Measurements from ENCODE around the gene MEF2A. TPM values are rescaled to one million over a fixed set of nuclear protein-coding genes. Genes with fewer than 3 reads are reported as not detected.

The MEF2A gene
- total and polyA plus RNA-seq, 10 of the 15 experiments (the other 5 are each of a cell fraction or from before 2014, with no cell fraction given) = 7.2 to 46.7 (median 35.9) TPM

DNA sequence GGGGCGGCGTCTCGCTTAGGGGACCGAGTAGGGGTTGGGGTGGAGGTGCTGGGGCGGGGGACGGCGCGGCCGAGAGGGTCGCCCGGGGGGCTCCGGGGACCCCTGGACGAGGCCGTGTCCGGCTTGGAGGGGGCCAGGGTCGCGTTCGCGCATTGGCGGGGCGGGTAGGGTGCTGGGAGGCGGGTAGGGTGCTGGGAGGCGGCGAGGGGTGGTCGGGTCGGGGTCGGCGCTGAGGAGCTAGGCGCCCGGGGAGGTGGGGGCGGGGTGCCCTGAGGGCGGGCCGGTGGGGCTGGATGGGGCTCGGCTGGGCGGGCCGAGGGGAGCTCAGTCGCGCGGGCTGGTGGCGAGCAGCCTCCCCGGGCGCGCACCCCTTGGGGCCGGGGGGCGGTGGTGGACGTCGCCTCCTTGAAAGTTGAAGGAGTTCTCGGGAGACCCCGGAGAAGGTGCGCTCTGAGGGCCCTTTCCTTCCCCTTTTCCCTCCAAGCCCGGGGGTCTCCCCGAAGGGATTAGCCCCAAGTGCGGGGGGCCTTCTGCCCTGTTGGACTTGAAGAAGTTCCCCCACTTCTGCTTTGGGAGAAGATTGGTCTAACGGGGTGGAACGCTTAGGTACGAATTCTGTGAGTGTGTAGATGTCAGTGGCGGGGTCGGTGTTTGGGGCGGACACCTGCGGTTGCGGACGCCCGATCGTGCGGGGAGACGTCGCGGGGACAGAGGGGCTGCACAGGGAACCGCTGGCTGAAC, 543 bp downstream of the MEF2A start (continued):
- TF ChIP-seq FOS (IDR thresholded peaks at IDR 0.05; ENCODE audit: borderline replicate concordance, extremely low read depth, insufficient read length) (no peak), SPI1 (IDR thresholded peaks at IDR 0.05; ENCODE audit: borderline replicate concordance, insufficient read depth, low read depth, low read length) (peak; percentile 36; the same call in 1 of the 2 replicates), BHLHE40 (IDR thresholded peaks at IDR 0.05; ENCODE audit: borderline replicate concordance in 1 of 2, low read depth in 2 of 2, low read length in 1 of 2) (peak in 1 of 2 experiments; percentile 12; a peak in 1 of 4 replicates), JUNB (IDR thresholded peaks at IDR 0.05) (no peak), CBX5 (IDR thresholded peaks at IDR 0.05; ENCODE audit: low read depth) (no peak), RFX5 (IDR thresholded peaks at IDR 0.05; ENCODE audit: low read depth, low read length) (no peak), YBX1 (IDR thresholded peaks at IDR 0.05) (no peak), SUZ12 (IDR thresholded peaks at IDR 0.05; ENCODE audit: unreplicated experiment) (no peak), ZNF274 (IDR thresholded peaks at IDR 0.05; ENCODE audit: insufficient read depth, insufficient read length) (no peak), KAT2A (conservative IDR thresholded peaks at IDR 0.05; ENCODE audit: control insufficient read depth, low read depth, low read length) (no peak), NR2C2 (IDR thresholded peaks at IDR 0.05; ENCODE audit: borderline replicate concordance, control insufficient read depth, insufficient read length, low read depth) (no peak), SREBF1 (IDR thresholded peaks at IDR 0.05; ENCODE audit: low read length) (no peak), HDAC6 (IDR thresholded peaks at IDR 0.05; ENCODE audit: unreplicated experiment) (no peak), BACH1 (IDR thresholded peaks at IDR 0.05; ENCODE audit: borderline replicate concordance) (0 out of 2 replicates have a peak, but pooled peaks have one; percentile 26), ZNF24 (IDR thresholded peaks at IDR 0.05) (no peak), SIN3A (IDR thresholded peaks at IDR 0.05; ENCODE audit: low read depth, low read length) (no peak), NKRF (conservative IDR thresholded peaks at IDR 0.05) (no peak; the same call in 1 of the 2 replicates), ZNF384 (IDR thresholded peaks at IDR 0.05; ENCODE audit: borderline replicate concordance, low read depth, low read length) (no peak), NRF1 (conservative IDR thresholded peaks at IDR 0.05; ENCODE audit: low read depth, low read length) (no peak)
- TF ChIP-seq, protein P1, sequence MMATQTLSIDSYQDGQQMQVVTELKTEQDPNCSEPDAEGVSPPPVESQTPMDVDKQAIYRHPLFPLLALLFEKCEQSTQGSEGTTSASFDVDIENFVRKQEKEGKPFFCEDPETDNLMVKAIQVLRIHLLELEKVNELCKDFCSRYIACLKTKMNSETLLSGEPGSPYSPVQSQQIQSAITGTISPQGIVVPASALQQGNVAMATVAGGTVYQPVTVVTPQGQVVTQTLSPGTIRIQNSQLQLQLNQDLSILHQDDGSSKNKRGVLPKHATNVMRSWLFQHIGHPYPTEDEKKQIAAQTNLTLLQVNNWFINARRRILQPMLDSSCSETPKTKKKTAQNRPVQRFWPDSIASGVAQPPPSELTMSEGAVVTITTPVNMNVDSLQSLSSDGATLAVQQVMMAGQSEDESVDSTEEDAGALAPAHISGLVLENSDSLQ (IDR thresholded peaks at IDR 0.05) = no peak
- TF ChIP-seq, protein P2, sequence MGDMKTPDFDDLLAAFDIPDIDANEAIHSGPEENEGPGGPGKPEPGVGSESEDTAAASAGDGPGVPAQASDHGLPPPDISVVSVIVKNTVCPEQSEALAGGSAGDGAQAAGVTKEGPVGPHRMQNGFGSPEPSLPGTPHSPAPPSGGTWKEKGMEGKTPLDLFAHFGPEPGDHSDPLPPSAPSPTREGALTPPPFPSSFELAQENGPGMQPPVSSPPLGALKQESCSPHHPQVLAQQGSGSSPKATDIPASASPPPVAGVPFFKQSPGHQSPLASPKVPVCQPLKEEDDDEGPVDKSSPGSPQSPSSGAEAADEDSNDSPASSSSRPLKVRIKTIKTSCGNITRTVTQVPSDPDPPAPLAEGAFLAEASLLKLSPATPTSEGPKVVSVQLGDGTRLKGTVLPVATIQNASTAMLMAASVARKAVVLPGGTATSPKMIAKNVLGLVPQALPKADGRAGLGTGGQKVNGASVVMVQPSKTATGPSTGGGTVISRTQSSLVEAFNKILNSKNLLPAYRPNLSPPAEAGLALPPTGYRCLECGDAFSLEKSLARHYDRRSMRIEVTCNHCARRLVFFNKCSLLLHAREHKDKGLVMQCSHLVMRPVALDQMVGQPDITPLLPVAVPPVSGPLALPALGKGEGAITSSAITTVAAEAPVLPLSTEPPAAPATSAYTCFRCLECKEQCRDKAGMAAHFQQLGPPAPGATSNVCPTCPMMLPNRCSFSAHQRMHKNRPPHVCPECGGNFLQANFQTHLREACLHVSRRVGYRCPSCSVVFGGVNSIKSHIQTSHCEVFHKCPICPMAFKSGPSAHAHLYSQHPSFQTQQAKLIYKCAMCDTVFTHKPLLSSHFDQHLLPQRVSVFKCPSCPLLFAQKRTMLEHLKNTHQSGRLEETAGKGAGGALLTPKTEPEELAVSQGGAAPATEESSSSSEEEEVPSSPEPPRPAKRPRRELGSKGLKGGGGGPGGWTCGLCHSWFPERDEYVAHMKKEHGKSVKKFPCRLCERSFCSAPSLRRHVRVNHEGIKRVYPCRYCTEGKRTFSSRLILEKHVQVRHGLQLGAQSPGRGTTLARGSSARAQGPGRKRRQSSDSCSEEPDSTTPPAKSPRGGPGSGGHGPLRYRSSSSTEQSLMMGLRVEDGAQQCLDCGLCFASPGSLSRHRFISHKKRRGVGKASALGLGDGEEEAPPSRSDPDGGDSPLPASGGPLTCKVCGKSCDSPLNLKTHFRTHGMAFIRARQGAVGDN (IDR thresholded peaks at IDR 0.05) = 0 out of 2 replicates have a peak, but pooled peaks have one; percentile 16
- TF ChIP-seq, protein P3, sequence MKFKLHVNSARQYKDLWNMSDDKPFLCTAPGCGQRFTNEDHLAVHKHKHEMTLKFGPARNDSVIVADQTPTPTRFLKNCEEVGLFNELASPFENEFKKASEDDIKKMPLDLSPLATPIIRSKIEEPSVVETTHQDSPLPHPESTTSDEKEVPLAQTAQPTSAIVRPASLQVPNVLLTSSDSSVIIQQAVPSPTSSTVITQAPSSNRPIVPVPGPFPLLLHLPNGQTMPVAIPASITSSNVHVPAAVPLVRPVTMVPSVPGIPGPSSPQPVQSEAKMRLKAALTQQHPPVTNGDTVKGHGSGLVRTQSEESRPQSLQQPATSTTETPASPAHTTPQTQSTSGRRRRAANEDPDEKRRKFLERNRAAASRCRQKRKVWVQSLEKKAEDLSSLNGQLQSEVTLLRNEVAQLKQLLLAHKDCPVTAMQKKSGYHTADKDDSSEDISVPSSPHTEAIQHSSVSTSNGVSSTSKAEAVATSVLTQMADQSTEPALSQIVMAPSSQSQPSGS (IDR thresholded peaks at IDR 0.05; ENCODE audit: low read length) = no peak
